ENCODE results near the gene MYZAP.
"Not testable (repeated sequence)": the region's sequence is repeated elsewhere in the genome, so short reads cannot be mapped to it uniquely, and the experiment has no call there.

The MYZAP gene

GRCh38 chr15:57595011-57595866 lies 3.5 kb downstream of the MYZAP start:
- no peak for DNase-seq

GRCh38 chr15:57596301-57596855 lies 4.7 kb downstream of the MYZAP start:
- no peak for DNase-seq

- no peak for DNase-seq
Observed at GRCh38 chr15:57596978-57597377, 5.3 kb downstream of the MYZAP start.

- no peak for DNase-seq
Observed at GRCh38 chr15:57597431-57597830, 5.7 kb downstream of the MYZAP start.

- no peak for DNase-seq
Observed at GRCh38 chr15:57598346-57598745, 6.6 kb downstream of the MYZAP start.

GRCh38 chr15:57599296-57599810 lies 7.6 kb downstream of the MYZAP start:
- no peak for DNase-seq

GRCh38 chr15:57600197-57600596 lies 8.5 kb downstream of the MYZAP start:
- no peak for DNase-seq

- DNase-seq: no peak
Observed at GRCh38 chr15:57604507-57604906, 12.8 kb downstream of the MYZAP start.

- no peak for DNase-seq
Observed at GRCh38 chr15:57605491-57605890, 13.8 kb downstream of the MYZAP start.

GRCh38 chr15:57606048-57606447 lies 14.3 kb downstream of the MYZAP start:
- DNase-seq: no peak

- DNase-seq: no peak
Observed at GRCh38 chr15:57606816-57607215, 15.1 kb downstream of the MYZAP start.

GRCh38 chr15:57607570-57608000 lies 15.9 kb downstream of the MYZAP start:
- no peak for DNase-seq

GRCh38 chr15:57609805-57610529 lies 18.3 kb downstream of the MYZAP start:
- no peak for DNase-seq

GRCh38 chr15:57611123-57611522 lies 19.4 kb downstream of the MYZAP start:
- DNase-seq: no peak

- DNase-seq: peak; percentile 4
Observed at GRCh38 chr15:57611938-57612337, 20.2 kb downstream of the MYZAP start.

GRCh38 chr15:57614241-57614640 lies 22.5 kb downstream of the MYZAP start:
- no peak for DNase-seq

- DNase-seq: not testable (repeated sequence)
Observed at GRCh38 chr15:57615951-57616496, 24.3 kb downstream of the MYZAP start.

- no peak for DNase-seq
Observed at GRCh38 chr15:57618325-57618724, 26.6 kb downstream of the MYZAP start.

GRCh38 chr15:57619746-57620145 lies 28.0 kb downstream of the MYZAP start:
- no peak for DNase-seq

GRCh38 chr15:57624730-57625129 lies 33.0 kb downstream of the MYZAP start:
- no peak for DNase-seq

- DNase-seq: no peak
Observed at GRCh38 chr15:57625703-57626448, 34.2 kb downstream of the MYZAP start.

GRCh38 chr15:57626713-57627440 lies 35.2 kb downstream of the MYZAP start:
- DNase-seq: no peak
